ENCODE measurements around the gene PRKACG.

The PRKACG gene

GRCh38 chr9:69034071-69034470 lies 20.2 kb upstream of the PRKACG start:
- Histone ChIP-seq H3K4me1 (ENCODE audit: insufficient read depth, low read length, poor library complexity, severe bottlenecking) (peaks cover 48% of the 10 kb centered on the region), H3F3A (ENCODE audit: low read depth) (peaks cover 6% of the 10 kb centered on the region), H4K20me1 (ENCODE audit: insufficient read depth, low read length, poor library complexity, severe bottlenecking) (peaks cover 4% of the 10 kb centered on the region), H3K36me3 (ENCODE audit: insufficient read depth, low read length) (no peaks in the 10 kb centered on the region; the same call in 1 of the 2 replicates), H3K9me2 (replicated peaks; ENCODE audit: low read depth, low read length) (no peaks in the 10 kb centered on the region), H2AFZ (ENCODE audit: low read length) (no peak overlapping the region), H3K79me2 (ENCODE audit: insufficient read depth, low read length) (peaks cover 39% of the 10 kb centered on the region), H3K27me3 (ENCODE audit: insufficient read depth, low read length, poor library complexity, severe bottlenecking) (no peaks in the 10 kb centered on the region), H3K9ac (ENCODE audit: low read depth, low read length, poor library complexity, severe bottlenecking) (no peak overlapping the region), H3K4me2 (ENCODE audit: low read depth, low read length, poor library complexity, severe bottlenecking) (no peak overlapping the region), H3K4me3 (ENCODE audit: low read length, poor library complexity, severe bottlenecking) (no peak overlapping the region), H3K9me3 (ENCODE audit: insufficient read depth, low read depth, low read length) (peaks cover 7% of the 10 kb centered on the region; the same call in 1 of the 2 replicates)
- no peak for TF ChIP-seq EZH2phosphoT487 (IDR thresholded peaks at IDR 0.05; ENCODE audit: borderline replicate concordance)
- no peak for TF ChIP-seq CTCF (conservative IDR thresholded peaks at IDR 0.05; ENCODE audit: low read length)

- no peaks in the 10 kb centered on the region; the same call in 1 of the 2 replicates for H3K36me3 ChIP-seq (ENCODE audit: insufficient read depth, low read length)
- H3K79me2 ChIP-seq (ENCODE audit: insufficient read depth, low read length) = peaks cover 9% of the 10 kb centered on the region
- H3K9me3 ChIP-seq (ENCODE audit: insufficient read depth, low read depth, low read length) = peaks cover 7% of the 10 kb centered on the region; the same call in 1 of the 2 replicates
- peaks cover 14% of the 10 kb centered on the region for H3F3A ChIP-seq (ENCODE audit: low read depth)
- no peaks in the 10 kb centered on the region for H4K20me1 ChIP-seq (ENCODE audit: insufficient read depth, low read length, poor library complexity, severe bottlenecking)
- no peak overlapping the region for H3K4me2 ChIP-seq (ENCODE audit: low read depth, low read length, poor library complexity, severe bottlenecking)
- H3K9me2 ChIP-seq (replicated peaks; ENCODE audit: low read depth, low read length) = no peaks in the 10 kb centered on the region
- H3K4me1 ChIP-seq (ENCODE audit: insufficient read depth, low read length, poor library complexity, severe bottlenecking) = peaks cover 47% of the 10 kb centered on the region
- H2AFZ ChIP-seq (ENCODE audit: low read length) = no peak overlapping the region
- no peaks in the 10 kb centered on the region for H3K27me3 ChIP-seq (ENCODE audit: insufficient read depth, low read length, poor library complexity, severe bottlenecking)
- TF ChIP-seq CTCF (conservative IDR thresholded peaks at IDR 0.05; ENCODE audit: low read length) = no peak
- H3K4me3 ChIP-seq (ENCODE audit: low read length, poor library complexity, severe bottlenecking) = no peak overlapping the region
- H3K9ac ChIP-seq (ENCODE audit: low read depth, low read length, poor library complexity, severe bottlenecking) = no peak overlapping the region
Measured at GRCh38 chr9:69030851-69031645, 17.1 kb upstream of the PRKACG start.

GRCh38 chr9:69029535-69029934 lies 15.6 kb upstream of the PRKACG start:
- no peak overlapping the region for H2AFZ ChIP-seq (ENCODE audit: low read length)

More at GRCh38 chr9:69029535-69029934, 15.6 kb upstream of the PRKACG start:
- H3K9ac ChIP-seq (ENCODE audit: low read depth, low read length, poor library complexity, severe bottlenecking) = no peak overlapping the region
- H4K20me1 ChIP-seq (ENCODE audit: insufficient read depth, low read length, poor library complexity, severe bottlenecking) = no peaks in the 10 kb centered on the region
- H3K9me3 ChIP-seq (ENCODE audit: insufficient read depth, low read depth, low read length) = peaks cover 7% of the 10 kb centered on the region; the same call in 1 of the 2 replicates
- H3K4me1 ChIP-seq (ENCODE audit: insufficient read depth, low read length, poor library complexity, severe bottlenecking) = peaks cover 48% of the 10 kb centered on the region
- no peak for TF ChIP-seq EZH2phosphoT487 (IDR thresholded peaks at IDR 0.05; ENCODE audit: borderline replicate concordance)
- TF ChIP-seq CTCF (conservative IDR thresholded peaks at IDR 0.05; ENCODE audit: low read length) = no peak
- H3F3A ChIP-seq (ENCODE audit: low read depth) = peaks cover 14% of the 10 kb centered on the region
- peak overlapping the region; percentile 80 for H3K4me2 ChIP-seq (ENCODE audit: low read depth, low read length, poor library complexity, severe bottlenecking)
- no peaks in the 10 kb centered on the region for H3K9me2 ChIP-seq (replicated peaks; ENCODE audit: low read depth, low read length)
- no peaks in the 10 kb centered on the region; the same call in 1 of the 2 replicates for H3K36me3 ChIP-seq (ENCODE audit: insufficient read depth, low read length)
- peak overlapping the region; percentile 37 for H3K4me3 ChIP-seq (ENCODE audit: low read length, poor library complexity, severe bottlenecking)
- no peaks in the 10 kb centered on the region for H3K27me3 ChIP-seq (ENCODE audit: insufficient read depth, low read length, poor library complexity, severe bottlenecking)
- H3K79me2 ChIP-seq (ENCODE audit: insufficient read depth, low read length) = no peaks in the 10 kb centered on the region
